MM.1S (cell line): ENCODE results near the gene CHTF18.

Source experiments
- EZH2 ChIP-seq: fragments of 300-600 bp; sonication (generic); optimal IDR thresholded peaks from 2 replicates; pipeline ENCODE3; 2017; ENCODE audit warnings: low read depth, mild to moderate bottlenecking, antibody characterized with exemption, low read length, mixed read lengths
- EZH2phosphoT487 ChIP-seq: fragments of 300-600 bp; sonication (generic); IDR thresholded peaks from 2 replicates; pipeline ENCODE4 v1.6.1; 2018; ENCODE audit warnings: antibody characterized with exemption, low read length
- TF ChIP-seq, protein P1 (sequence below): fragments of 300-600 bp; sonication (generic); IDR thresholded peaks from 2 replicates; pipeline ENCODE4 v1.5.1; 2016; ENCODE audit warnings: antibody characterized with exemption, low read length, mixed read lengths

DNA sequence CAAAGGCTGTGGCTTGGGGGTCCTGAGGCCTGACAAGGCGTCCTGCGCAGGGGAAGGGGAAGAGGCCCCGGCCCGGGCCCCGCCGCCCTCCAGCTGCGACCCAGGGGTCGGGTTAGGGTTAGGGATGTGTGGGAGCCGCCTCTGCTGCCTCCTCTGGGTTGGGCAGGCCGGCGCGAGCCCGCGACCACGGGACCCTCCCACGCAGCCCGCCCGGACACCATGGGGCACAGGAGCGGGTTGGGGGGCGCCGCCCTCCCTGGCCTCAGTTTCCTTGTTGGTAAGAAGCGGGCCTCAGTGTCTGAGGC is 48.0 kb upstream of the CHTF18 start:
- TF ChIP-seq, protein P1, sequence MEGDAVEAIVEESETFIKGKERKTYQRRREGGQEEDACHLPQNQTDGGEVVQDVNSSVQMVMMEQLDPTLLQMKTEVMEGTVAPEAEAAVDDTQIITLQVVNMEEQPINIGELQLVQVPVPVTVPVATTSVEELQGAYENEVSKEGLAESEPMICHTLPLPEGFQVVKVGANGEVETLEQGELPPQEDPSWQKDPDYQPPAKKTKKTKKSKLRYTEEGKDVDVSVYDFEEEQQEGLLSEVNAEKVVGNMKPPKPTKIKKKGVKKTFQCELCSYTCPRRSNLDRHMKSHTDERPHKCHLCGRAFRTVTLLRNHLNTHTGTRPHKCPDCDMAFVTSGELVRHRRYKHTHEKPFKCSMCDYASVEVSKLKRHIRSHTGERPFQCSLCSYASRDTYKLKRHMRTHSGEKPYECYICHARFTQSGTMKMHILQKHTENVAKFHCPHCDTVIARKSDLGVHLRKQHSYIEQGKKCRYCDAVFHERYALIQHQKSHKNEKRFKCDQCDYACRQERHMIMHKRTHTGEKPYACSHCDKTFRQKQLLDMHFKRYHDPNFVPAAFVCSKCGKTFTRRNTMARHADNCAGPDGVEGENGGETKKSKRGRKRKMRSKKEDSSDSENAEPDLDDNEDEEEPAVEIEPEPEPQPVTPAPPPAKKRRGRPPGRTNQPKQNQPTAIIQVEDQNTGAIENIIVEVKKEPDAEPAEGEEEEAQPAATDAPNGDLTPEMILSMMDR = no peak
- TF ChIP-seq EZH2 (no peak), EZH2phosphoT487 (no peak)
